OCI-LY1 (cell line): Measurements from ENCODE around the gene KAT8.

Source experiments
- CTCF ChIP-seq: fragments of 200-600 bp; sonication (generic), shearing (Covaris generic); IDR thresholded peaks from 2 replicates; pipeline ENCODE4 v1.5.1; 2017; ENCODE audit warnings: mild to moderate bottlenecking, antibody characterized with exemption, low read length, moderate library complexity, mixed read lengths
- EZH2 ChIP-seq: fragments of 200-600 bp; sonication (generic), shearing (Covaris generic); IDR thresholded peaks from 2 replicates; pipeline ENCODE4 v1.8.0; 2017; ENCODE audit warnings: borderline replicate concordance, mixed run types, mild to moderate bottlenecking, antibody characterized with exemption, low read length, moderate library complexity, mixed read lengths

- TF ChIP-seq CTCF (no peak), EZH2 (no peak)
Measured at GRCh38 chr16:31136287-31136662, 18.8 kb downstream of the KAT8 start.
